GM21723 (cell line): ENCODE results near the gene AGBL4.

Source experiments
- ATAC-seq: cut with Tn5 transposase; IDR thresholded peaks from one replicate; pipeline ENCODE4 v1.9.1; 2021; ENCODE audit warnings: mild to moderate bottlenecking, moderate library complexity; ENCODE audit not compliant: unreplicated experiment

AGBL4 gene

DNA sequence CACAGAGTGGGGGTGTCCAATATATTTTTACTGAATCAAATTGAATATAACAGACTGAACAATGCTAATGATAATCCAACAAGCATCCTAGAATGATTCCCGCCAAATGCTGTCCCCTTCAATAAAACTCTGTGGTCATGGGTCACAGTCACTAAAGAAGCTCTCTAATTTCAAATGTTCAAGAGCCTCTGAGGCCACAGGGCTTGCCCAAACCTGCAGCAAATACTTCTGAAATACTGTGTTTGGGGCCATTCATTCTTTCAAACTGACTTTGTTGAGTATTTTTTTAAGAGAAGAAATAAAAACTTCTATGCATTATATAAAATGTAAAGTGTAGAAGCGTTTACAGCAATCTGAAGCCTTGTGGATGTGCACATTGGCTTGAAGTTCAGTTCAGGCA, 1239.5 kb downstream of the AGBL4 start:
- no peak for ATAC-seq

DNA sequence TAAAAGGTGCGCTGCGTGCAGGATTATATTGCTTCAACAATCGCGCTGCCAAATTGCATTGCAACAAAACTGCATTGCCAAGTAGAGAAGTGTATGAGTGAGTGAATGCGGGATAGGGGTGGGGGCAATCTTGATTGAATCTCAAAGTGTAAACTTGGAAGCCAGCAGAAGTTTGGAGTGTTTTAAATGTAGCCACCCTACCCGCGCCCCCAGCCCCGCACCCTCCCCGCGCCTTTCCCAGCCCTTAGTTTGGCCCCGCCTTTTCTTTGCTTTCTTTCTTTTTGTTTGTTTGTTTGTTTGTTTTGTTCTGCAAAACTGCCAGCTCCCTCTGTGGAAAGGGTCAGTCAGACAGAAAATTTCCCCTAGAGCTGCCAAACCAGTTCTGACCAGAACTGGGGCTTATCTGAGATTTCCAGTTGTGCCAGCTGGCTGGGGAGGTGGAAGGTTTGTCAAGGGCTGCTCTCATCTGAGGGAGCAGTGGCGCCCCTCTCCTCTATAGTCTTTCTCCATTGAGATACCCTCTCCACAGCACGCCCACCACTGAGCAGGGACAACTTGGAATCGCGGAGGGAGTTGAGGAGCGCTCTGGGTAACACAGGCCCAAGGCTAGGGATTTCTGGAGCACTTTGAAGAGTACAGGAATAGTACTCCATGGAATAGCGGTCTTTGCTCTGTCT, 1246.4 kb downstream of the AGBL4 start:
- no peak for ATAC-seq

DNA sequence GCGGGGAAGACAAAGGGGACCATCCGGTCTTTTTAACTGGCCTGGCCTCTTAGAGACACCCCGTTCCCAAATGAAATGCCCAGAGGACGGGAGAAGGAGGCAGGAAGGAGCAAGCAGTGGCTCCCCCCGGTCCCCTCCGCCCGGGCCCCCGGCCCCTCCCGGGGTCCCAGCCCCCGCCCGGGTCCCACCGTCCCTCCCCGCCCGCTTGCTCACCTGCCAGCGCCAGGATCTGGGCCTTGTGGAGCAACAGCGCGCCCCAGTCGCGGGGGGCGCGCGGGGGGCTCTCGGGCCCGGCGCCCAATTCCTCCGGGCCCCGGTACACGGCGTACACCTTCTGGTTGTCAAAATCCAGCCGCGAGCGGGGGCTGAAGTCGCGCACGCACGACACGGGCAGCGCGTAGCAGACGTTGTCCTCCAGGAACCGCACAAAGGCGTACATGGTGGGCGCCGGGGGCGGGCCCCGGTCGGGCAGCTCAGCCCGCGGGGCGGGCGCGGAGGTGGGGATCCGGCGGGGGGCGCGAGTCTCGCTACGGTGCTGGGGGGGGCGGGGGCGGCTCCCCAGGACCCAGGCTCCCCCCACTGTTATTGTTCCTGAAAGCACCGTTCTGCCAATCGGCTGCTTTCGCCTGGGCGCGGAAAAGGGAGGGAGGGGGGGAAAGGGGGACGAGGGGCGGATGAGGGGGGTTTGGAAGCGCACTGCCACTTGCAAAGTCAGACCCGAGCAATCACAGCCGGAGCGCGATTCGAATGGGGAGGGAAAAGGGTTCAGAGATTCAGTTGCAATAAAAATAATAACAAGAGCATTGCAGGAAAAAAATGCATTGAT, 1247.1 kb downstream of the AGBL4 start, which contains the start of gene BEND5:
TSS of gene BEND5 (minus strand) at position 499 of the 826 bp plus-strand sequence. CDS start at position 439, 60 bp downstream.
- no peak for ATAC-seq

DNA sequence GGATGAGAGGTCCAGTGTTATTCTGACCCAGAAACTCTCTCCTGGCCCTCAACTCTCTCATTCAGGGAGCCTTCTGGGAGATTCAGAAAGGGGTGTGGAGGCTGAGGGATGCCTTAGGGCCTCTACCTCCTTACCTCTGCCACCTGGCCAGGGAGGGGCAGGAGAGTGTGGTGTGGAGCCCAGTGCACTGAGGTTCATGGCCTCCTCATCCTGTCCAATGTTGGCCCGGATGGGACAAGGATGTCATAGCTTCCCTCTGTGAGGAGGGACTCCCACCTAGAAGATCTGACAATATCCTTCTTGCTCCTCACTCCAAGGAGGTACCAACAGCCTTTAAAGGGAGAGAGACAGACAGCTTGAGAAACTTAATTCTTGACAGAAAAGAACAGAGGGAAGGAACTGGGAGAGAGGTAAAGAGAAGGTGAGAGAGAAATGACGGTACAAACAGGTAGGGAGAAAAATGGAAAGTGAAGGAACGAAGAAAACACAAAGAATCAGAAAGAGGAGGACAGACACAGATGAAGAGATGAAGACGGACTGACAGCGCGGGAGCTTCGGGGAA, 1247.8 kb downstream of the AGBL4 start:
- ATAC-seq = no peak

DNA sequence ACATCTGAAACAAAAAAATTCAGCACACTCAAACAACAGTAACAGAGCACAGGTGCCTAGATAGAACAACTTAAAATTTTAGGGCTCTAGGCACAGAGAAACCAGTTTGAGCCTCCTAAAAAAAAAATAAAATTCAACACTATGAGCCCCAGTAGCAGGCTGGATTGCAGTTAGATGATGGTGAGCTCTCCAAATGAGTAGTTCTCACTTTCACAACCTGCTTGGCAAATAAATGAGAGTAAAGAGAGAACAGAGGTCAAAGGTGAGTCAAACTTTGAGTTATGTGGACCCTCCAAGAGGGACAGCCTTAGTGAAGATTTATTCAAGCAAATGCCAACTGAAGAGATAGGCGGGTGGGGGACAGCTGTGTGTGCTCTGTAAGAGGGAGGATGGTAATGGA, 1250.6 kb downstream of the AGBL4 start:
- no peak for ATAC-seq

DNA sequence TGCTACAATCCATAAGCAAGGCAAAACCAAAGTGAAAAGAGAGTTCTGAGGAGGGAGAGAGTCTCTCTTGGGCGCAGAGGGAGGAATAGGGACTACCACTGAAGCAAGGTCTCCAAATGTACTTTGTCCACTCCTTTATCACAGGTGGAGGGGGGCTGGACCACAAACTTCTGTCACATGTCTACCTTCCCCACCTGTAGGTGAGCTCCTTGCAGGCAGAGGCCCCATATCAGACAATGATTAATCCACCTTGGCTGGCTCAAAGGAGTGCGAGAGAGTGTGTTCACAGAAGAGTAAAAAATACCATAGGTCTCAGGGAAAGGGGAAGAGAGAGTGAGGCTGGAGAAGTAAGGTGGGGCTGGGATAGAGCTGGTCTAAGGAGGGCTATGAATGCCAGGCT, 1251.5 kb downstream of the AGBL4 start:
- no peak for ATAC-seq

DNA sequence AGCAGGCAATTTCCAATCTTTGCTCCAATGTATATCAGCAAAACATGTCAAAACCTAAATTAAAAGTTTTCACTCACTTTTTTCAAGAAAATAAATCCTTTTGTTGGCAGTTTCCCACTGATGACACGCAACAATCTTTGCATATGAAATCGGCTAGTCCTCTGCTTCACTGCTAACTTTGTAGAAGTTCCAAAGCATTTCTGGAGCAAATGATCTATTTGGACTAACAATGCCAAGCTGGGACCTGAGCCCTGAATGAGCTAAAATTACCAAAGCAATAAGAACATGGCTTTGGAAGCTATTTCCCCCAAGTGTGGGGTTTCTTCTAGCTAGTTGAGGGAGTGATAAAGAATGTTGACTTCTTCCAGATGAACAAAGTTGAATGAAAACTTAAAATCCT, 1252.2 kb downstream of the AGBL4 start:
- ATAC-seq = no peak

DNA sequence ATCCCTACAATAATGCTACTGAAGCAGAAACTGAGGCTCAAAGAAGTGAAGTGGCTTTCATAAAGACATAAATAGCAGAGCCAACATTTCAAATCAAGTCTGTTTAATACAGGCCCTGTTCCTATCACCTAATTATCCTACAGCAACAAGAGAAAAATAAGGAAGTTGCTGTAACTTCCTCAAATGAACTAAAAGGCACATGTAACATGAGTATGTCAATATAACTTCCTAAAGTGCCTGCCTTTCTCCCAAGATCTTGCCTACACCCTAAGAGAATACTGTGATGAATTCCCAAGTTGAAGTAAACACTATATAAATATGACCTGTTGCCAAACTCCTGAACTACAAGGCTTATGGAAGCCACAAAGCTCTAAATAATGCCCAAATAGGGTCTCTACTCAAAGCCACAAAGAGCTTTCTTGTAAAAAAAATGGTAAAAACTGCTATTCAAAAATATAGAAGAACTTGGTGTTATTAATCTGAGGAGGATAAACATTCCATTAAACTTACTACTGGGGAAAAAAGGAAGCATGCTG, 1255.7 kb downstream of the AGBL4 start:
- no peak for ATAC-seq

DNA sequence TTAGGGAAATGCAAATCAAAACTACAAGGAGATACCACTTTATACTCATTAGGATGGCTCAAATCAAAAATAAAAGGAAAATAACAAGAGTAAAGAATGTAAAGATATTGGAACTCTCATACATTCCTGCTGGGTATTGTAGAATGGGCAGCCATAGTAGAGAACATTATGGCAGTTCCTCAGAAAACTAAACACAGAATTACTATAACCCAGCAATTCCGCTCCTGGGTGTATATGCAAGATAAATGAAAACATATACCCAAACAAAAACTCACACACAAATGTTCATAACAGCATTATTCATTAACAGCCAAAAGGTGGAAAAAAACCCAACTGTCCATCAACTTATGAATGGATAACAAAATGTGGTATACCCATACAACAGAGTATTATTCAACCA, 1258.4 kb downstream of the AGBL4 start:
- ATAC-seq = no peak

DNA sequence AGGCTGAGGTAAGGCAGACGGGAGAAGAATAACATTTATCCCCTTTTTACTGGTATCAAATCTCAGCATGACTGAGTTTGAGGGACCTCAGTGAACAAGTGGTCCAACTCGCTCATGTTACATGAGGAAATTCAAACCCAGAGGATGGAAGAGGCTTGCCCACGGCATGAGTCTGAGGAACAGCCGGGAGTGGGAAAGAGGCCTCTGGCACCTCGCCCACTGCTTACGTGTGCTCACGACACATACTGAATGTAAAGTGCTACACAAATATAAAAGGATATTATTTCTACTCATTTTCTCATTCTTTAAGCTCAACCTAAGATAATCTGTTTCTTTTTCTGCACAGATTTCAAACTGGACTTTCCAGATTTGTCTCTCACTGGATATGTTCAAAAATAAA, 1261.8 kb downstream of the AGBL4 start:
- ATAC-seq = no peak

DNA sequence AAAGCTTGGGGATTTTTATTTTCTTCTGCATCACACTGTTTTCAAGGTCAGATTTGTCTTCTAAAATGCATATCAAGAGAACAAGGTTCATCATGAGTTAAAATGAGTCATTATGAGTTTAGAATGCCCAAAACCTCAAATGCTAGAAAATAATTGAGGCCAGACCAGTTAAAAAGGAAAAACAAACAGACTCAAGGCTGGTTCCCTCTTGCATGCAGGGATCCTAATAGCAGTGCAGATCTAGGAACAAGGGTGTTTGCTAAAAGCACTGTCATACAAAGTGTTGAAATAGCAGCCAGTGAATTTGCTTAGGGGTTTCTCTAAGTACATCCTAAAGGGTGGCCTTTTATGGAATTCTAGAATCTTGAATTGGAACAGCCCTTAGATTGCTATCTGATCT, 1262.3 kb downstream of the AGBL4 start:
- no peak for ATAC-seq

DNA sequence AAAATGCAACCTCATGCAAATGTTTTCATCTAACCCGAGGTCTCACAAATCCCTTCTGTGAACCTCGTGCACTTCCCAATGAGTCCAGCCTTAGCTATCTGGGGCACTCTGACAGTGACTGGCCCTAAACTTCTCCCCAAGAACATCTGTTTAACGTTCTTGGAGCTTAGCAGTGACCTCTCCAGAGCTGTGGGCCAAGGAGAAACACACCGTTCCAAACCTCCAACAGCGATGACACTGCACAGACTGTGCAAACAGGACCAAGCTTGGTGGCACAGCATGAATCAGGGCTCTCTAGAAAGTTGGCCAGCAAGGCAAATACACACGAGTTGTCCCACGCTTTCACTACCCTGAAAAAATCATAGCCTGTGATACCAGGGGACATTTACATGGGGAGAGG, 1262.9 kb downstream of the AGBL4 start:
- ATAC-seq = no peak

DNA sequence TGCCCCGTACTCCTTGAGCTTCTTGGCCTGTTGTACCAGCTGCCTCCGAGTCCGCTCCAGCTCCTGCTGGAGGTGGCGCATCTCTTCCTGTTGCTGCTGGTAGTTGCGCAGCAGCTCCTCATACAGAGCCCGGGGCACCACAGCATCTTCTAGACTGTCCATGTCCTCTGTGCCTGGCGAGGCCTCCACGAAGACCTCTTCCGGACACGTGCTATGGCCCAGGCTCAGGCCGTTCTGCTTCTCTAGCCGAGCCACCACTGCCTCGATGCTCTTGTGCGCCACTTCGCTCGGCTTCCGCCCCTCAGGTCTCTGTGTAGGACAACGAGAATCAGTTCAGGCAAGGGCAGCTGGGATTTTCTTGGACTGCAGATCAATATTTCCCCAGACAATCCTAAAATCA, 1264.8 kb downstream of the AGBL4 start:
- ATAC-seq = no peak

DNA sequence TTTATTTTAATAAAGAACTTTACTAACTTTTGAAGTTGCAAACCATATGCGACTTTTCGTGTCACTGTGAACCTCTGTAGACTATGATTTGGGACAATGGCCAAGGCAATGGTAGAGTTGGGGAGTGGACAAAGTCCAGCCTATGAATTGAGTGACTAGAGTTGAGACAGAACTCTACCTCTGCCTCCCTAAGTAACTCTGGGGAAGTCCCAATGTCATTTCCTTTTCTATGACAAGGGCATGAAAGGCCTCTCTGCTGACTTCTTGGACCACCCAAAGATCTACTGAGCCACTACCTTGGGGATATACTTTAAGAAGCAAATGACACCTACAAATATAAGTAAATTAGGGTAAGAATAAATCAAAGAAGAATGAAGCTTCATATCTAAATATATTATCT, 1266.4 kb downstream of the AGBL4 start:
- no peak for ATAC-seq

DNA sequence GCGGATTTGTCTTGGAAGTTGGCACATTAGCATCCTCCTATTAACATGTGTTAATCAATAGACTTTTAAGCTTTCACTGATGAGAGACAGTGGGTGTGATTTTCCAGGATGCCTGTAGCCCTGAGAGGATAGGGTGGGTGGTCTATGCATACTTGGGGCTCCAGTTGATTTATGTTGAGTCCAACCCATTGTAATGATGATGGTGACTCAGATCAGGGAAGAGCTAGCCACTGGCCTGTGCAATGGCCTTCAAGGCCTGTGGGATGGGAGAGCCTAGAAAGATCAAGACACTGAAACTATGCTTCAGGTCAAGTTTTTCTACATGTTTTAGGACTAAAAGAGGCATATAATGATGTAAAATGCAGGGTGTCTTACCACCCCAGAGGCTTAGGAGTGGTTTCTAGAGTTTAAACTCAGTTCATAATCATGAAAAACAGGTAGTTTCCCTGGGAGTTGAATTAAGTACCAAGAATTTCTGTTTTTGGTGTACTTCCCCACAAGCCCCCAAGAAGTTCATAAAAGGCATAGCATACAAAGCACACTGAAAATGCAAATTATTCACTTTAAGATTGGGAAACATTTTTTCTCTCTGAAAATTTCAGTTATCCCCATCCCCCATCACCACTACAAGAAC, 1267.0 kb downstream of the AGBL4 start:
- no peak for ATAC-seq

DNA sequence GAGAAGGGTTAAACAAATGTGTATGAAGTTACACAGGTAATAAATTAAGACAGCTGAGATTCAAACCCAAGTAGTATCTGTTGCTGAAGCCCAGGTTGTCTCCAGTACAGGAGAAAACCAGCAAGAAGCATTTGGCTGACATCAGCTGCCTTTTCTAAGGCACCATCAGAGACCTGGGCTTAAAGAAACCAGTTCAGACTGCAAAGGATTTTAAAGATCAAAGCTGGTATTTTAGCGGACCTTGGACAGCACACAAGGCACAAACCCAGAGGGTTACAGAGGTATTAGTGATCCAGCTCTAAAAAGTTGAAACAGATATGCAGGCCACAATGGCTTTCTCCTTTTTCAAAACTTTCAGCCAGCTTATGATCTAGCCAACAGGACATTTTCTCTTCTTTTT, 1270.5 kb downstream of the AGBL4 start:
- ATAC-seq = no peak

DNA sequence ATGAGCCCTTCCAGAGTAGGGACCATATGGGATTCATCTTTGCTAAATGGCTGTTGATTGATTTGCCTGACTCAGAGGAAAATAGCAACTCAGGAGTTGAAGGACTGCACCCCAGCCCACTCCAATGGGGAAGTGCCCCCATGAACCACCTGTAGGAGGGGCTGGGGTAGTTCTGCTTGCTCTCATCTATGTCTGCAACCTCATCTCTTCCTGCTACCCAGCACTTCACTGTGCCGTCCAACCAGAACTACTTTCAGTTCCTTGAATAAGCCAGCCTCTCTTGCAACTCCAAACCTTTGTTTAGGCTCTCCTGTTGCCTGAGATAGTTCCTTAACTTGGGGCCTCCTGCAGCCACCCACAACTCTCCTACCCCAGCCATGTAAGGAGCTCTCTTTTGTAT, 1273.6 kb downstream of the AGBL4 start:
- ATAC-seq = no peak

DNA sequence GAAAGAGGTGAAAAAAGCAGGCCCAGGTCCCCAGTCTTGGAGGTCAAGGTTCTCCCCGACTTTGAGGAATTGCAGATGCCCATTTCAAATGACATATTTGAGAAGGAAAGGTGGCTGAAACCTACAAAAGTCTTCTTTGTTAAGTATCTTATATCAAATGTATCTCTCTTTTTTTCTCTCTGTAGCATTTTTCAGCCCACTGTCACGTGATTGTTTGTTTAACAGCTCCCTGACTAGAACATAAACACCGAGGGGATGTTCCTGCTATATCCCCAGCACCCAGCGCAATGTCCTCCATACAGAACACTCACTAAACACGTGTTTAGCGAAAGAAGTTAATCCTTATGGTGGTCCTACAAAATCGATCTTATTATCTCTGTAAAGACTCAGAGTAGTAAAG, 1274.7 kb downstream of the AGBL4 start:
- ATAC-seq = no peak

DNA sequence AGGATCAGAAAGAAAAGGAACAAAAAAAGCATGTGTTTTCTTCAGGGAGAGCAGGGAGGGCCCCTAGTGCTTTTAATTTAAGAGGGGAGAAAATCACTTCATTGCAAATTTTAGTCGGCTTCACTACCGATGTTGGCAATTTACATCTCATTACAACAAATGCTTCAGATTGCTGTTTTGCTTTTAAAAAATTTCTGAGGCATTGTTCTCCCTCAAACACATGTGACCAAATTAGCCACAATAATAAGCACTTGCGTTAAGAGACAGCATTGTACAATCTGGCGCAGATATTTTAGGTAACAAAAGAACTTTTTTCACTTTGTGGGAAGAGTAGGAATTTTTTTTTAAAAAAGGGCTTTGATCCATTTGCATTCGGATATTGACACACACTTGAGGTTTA, 1276.8 kb downstream of the AGBL4 start:
- ATAC-seq = no peak

DNA sequence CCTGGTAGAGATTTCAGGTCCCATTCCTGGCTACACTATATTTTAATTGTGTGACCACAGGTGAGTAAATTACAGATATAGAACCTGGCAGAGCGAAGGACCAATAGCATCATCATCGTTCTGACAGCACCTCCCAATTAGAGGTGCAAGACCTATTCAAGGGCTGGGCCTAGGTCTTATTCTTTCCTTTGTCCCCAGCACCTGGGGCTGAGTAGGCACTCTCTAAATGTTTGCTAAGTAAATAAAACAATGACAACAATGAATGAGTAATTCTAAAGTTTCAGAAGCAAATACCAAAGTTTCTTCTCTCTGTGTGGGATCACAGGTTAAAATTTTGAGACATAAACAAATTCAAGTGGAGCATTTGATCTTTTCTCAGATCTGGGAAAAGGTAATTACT, 1279.7 kb downstream of the AGBL4 start:
- ATAC-seq = no peak

DNA sequence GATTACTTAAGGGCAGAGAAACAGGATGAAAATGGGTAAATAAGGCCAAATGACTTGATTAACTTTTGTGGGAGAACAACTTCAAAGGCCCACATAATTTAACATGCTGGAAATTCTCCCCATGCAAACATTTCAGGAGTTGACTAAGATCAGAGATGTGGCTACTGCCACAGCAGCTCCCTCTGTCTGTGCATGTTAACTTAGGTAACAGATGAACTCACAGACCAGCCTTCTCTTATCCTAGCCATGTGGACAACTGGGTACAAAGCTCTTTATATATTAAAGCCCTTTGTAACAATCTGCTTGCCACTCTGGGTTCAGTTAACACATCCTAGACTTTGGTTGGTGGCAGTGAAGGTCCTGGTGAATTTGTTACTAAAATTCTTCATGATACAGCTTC, 1280.3 kb downstream of the AGBL4 start:
- ATAC-seq = no peak
